Osteoblast (primary cell): ENCODE data around the gene TMEM175. TPM values are rescaled to one million over a fixed set of nuclear protein-coding genes. Genes with fewer than 3 reads are reported as not detected.
A peak's percentile ranks its signal among the peaks of the same experiment; 100 is the strongest.

Experiments used
- DNase-seq: peaks from one replicate; pipeline ENCODE4 v3.0.0; 2011; ENCODE audit warnings: low spot score, mixed read lengths; ENCODE audit not compliant: insufficient read length; ENCODE audit errors: missing footprints
- H2AFZ ChIP-seq: 2 replicates; pipeline ENCODE4 v1.6.0; 2011; ENCODE audit warnings: mild to moderate bottlenecking, low read length
- H3K27ac ChIP-seq: 2 replicates; pipeline ENCODE4 v1.5.1; 2011; ENCODE audit warnings: mild to moderate bottlenecking, low read depth, low read length, moderate library complexity
- H3K27me3 ChIP-seq: 2 replicates; pipeline ENCODE4 v1.6.0; 2012; ENCODE audit warnings: mild to moderate bottlenecking, control low read depth, inconsistent platforms, low read length, moderate library complexity; ENCODE audit not compliant: insufficient read depth
- H3K36me3 ChIP-seq: 2 replicates; pipeline ENCODE4 v1.5.1; 2011; ENCODE audit warnings: mild to moderate bottlenecking, low read length, control low read depth, moderate library complexity; ENCODE audit not compliant: insufficient read depth
- H3K4me1 ChIP-seq: 2 replicates; pipeline ENCODE4 v1.5.1; 2011; ENCODE audit warnings: mild to moderate bottlenecking, low read length, control low read depth, moderate library complexity; ENCODE audit not compliant: insufficient read depth
- H3K4me2 ChIP-seq: 2 replicates; pipeline ENCODE4 v1.6.0; 2011; ENCODE audit warnings: mild to moderate bottlenecking, low read length; ENCODE audit not compliant: insufficient read depth
- H3K4me3 ChIP-seq: fragments of 200-600 bp; sonication (generic); 3 replicates; pipeline ENCODE4 v1.5.1; 2012; ENCODE audit warnings: mild to moderate bottlenecking, low read length, inconsistent platforms; ENCODE audit not compliant: insufficient read depth
- H3K79me2 ChIP-seq: 2 replicates; pipeline ENCODE4 v1.6.0; 2012; ENCODE audit warnings: mild to moderate bottlenecking, low read length, control low read depth, inconsistent platforms; ENCODE audit not compliant: insufficient read depth
- H3K9me3 ChIP-seq: 2 replicates; pipeline ENCODE4 v1.5.1; 2011; ENCODE audit warnings: low read depth, low read length, control low read depth
- H4K20me1 ChIP-seq: 2 replicates; pipeline ENCODE4 v1.6.0; 2012; ENCODE audit warnings: mild to moderate bottlenecking, low read length, control low read depth; ENCODE audit not compliant: insufficient read depth
- total RNA-seq: library from RNA; depleted of rRNA; stranded (reverse); fragments of >200 nt; gene quantifications from 2 replicates; pipeline ENCODE4 v1.2.3, GENCODE V29; 2012
- TF ChIP-seq, protein P1 (sequence below): IDR thresholded peaks from 2 replicates; pipeline ENCODE4 v1.5.1; 2011; ENCODE audit warnings: mild to moderate bottlenecking, low read depth, low read length, moderate library complexity; ENCODE audit errors: extremely low read depth

The TMEM175 gene
- total RNA-seq, 1 donor: 13.8 TPM

DNA sequence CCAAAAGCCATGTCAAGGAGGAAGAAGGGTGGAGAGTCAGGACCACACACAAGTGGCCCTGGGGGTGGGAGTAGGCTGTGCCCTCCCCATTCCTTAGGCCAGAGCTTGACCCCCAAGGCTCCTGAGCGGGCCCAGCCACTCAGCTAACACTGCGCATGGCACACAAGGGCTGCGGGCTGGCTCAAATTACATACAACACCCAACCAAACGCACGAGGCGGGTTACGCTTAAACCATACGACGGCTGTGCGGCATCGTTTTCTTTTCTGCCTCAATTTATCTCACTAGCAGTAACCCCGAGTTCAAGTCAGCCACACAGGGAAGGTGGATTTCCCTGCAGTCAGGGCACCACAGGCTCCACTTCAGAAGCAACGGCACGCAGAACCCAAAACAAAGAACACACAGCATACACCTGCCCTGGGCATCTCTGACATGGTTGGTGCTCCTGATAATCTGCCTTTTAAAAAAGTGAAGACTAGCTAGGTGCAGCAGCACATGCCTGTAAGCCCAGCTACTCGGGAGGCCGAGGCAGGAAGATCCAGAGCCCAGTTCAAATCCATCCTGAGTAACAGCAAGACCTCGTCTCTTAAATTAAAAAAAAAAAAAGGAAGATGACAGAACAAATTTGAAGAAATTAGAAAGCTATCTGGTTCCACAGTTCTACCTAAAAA is 3.0 kb upstream of the TMEM175 start:
- Histone ChIP-seq H3K27ac (peak overlapping the region; percentile 1), H3K79me2 (peaks cover 86% of the 10 kb centered on the region), H3K9me3 (no peaks in the 10 kb centered on the region), H3K4me3 (no peak overlapping the region), H3K36me3 (peaks cover 2% of the 10 kb centered on the region), H2AFZ (no peak overlapping the region), H3K27me3 (no peaks in the 10 kb centered on the region), H3K4me2 (no peak overlapping the region), H3K4me1 (peaks cover 17% of the 10 kb centered on the region), H4K20me1 (peaks cover 52% of the 10 kb centered on the region)
- TF ChIP-seq, protein P1, sequence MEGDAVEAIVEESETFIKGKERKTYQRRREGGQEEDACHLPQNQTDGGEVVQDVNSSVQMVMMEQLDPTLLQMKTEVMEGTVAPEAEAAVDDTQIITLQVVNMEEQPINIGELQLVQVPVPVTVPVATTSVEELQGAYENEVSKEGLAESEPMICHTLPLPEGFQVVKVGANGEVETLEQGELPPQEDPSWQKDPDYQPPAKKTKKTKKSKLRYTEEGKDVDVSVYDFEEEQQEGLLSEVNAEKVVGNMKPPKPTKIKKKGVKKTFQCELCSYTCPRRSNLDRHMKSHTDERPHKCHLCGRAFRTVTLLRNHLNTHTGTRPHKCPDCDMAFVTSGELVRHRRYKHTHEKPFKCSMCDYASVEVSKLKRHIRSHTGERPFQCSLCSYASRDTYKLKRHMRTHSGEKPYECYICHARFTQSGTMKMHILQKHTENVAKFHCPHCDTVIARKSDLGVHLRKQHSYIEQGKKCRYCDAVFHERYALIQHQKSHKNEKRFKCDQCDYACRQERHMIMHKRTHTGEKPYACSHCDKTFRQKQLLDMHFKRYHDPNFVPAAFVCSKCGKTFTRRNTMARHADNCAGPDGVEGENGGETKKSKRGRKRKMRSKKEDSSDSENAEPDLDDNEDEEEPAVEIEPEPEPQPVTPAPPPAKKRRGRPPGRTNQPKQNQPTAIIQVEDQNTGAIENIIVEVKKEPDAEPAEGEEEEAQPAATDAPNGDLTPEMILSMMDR: no peak
- peak; percentile 25 for DNase-seq

GRCh38 chr4:930028-930551 is 2.2 kb upstream of the TMEM175 start:
- DNase-seq: peak; percentile 81
- H3K36me3 ChIP-seq: peaks cover 2% of the 10 kb centered on the region
- peak overlapping the region; percentile 93 for H3K4me3 ChIP-seq
- H2AFZ ChIP-seq: no peak overlapping the region
- H3K4me2 ChIP-seq: peak overlapping the region; percentile 90
- no peaks in the 10 kb centered on the region for H3K9me3 ChIP-seq
- H3K79me2 ChIP-seq: peaks cover 83% of the 10 kb centered on the region
- H3K4me1 ChIP-seq: peaks cover 17% of the 10 kb centered on the region
- H3K27me3 ChIP-seq: no peaks in the 10 kb centered on the region
- peak overlapping the region; percentile 90 for H3K27ac ChIP-seq
- TF ChIP-seq, protein P1: no peak
- H4K20me1 ChIP-seq: peaks cover 46% of the 10 kb centered on the region

- H3K27me3 ChIP-seq: no peaks in the 10 kb centered on the region
- peak overlapping the region; percentile 90 for H3K27ac ChIP-seq
- peaks cover 2% of the 10 kb centered on the region for H3K36me3 ChIP-seq
- H3K4me2 ChIP-seq: peak overlapping the region; percentile 90
- no peaks in the 10 kb centered on the region for H3K9me3 ChIP-seq
- peaks cover 17% of the 10 kb centered on the region for H3K4me1 ChIP-seq
- no peak for DNase-seq
- H2AFZ ChIP-seq: no peak overlapping the region
- H4K20me1 ChIP-seq: peaks cover 39% of the 10 kb centered on the region
- TF ChIP-seq, protein P1: no peak
- peaks cover 77% of the 10 kb centered on the region for H3K79me2 ChIP-seq
- H3K4me3 ChIP-seq: peak overlapping the region; percentile 93
Measured at GRCh38 chr4:930827-931193, 1.4 kb upstream of the TMEM175 start.

GRCh38 chr4:931194-931959 is 883 bp upstream of the TMEM175 start:
- H3K4me2 ChIP-seq: peak overlapping the region; percentile 90
- H3K27ac ChIP-seq: peak overlapping the region; percentile 90
- H3K27me3 ChIP-seq: no peaks in the 10 kb centered on the region
- H3K4me3 ChIP-seq: peak overlapping the region; percentile 93
- H3K9me3 ChIP-seq: no peaks in the 10 kb centered on the region
- TF ChIP-seq, protein P1: no peak
- peak overlapping the region; percentile 98 for H2AFZ ChIP-seq
- peak; percentile 96 for DNase-seq
- H4K20me1 ChIP-seq: peaks cover 33% of the 10 kb centered on the region
- H3K79me2 ChIP-seq: peaks cover 72% of the 10 kb centered on the region
- H3K4me1 ChIP-seq: peaks cover 17% of the 10 kb centered on the region
- peaks cover 2% of the 10 kb centered on the region for H3K36me3 ChIP-seq
